Diencephalon (tissue), 1 donor: ENCODE measurements around the gene GPR21. TPM values are rescaled to one million over a fixed set of nuclear protein-coding genes. Genes with fewer than 3 reads are reported as not detected.

ENCODE experiments used
- small RNA-seq: library from RNA; depleted of rRNA; stranded (forward); fragments of <200 nt; gene quantifications from one replicate; pipeline ENCODE3, GENCODE V24; 2014
- total RNA-seq: library from RNA; depleted of rRNA; stranded (reverse); fragments of >200 nt; gene quantifications from one replicate; pipeline ENCODE4 v1.2.3, GENCODE V29; 2014

GPR21 gene, protein sequence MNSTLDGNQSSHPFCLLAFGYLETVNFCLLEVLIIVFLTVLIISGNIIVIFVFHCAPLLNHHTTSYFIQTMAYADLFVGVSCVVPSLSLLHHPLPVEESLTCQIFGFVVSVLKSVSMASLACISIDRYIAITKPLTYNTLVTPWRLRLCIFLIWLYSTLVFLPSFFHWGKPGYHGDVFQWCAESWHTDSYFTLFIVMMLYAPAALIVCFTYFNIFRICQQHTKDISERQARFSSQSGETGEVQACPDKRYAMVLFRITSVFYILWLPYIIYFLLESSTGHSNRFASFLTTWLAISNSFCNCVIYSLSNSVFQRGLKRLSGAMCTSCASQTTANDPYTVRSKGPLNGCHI
- total RNA-seq = 14.3 TPM

DNA sequence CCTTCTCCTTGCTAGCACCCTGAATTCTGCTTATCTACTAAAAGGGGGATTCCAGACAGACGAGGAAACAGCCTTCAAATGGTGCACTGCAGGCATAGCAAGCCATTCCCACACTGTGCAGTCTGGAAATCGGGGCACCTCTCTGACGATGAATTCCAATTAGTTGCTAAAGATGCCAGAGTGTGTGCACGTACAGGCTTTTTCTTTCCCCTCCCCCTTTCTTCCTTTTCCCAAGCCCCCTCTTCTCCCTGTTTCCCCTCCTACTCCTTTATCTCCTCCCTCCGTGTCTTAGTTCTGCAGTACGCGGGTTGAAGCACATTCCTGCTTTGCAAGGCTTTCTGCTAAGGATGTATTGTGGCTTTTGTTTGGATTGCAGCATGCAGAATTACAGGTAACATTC is at the start of gene GPR21:
TSS of gene GPR21 (plus strand) at position 316 of the 400 bp plus-strand sequence. CDS start 900 bp downstream, outside the sequence.

Small RNAs within 50 kb of the gene (small RNA-seq; reads per million reads assigned to genes)
- gene GPR21 = not detected

Other genes with a start within 250 kb of the GPR21 start
- gene OR5C1, start 244.7 kb upstream of the GPR21 start, total RNA-seq = not detected
- gene OR1K1, start 233.5 kb upstream of the GPR21 start, total RNA-seq = not detected
- 51.2 TPM for gene PDCL, start 205.1 kb upstream of the GPR21 start, total RNA-seq
- gene RC3H2, start 128.3 kb upstream of the GPR21 start, total RNA-seq = 98.5 TPM
- gene ZBTB6, start 120.3 kb upstream of the GPR21 start, total RNA-seq = 55.4 TPM
- 10.4 TPM for gene ZBTB26, start 102.2 kb upstream of the GPR21 start, total RNA-seq
- 113 TPM for gene RABGAP1, start 92.6 kb upstream of the GPR21 start, total RNA-seq
- 119 TPM for gene STRBP, start 234.9 kb downstream of the GPR21 start, total RNA-seq